GM19043 (cell line): ENCODE results near the gene GRIN2C.
"Not testable (repeated sequence)": the region's sequence is repeated elsewhere in the genome, so short reads cannot be mapped to it uniquely, and the experiment has no call there.

ENCODE experiments used
- ATAC-seq: cut with Tn5 transposase; IDR thresholded peaks from one replicate; pipeline ENCODE4 v1.9.1; 2021; ENCODE audit warnings: low read depth; ENCODE audit not compliant: unreplicated experiment

Gene GRIN2C

DNA sequence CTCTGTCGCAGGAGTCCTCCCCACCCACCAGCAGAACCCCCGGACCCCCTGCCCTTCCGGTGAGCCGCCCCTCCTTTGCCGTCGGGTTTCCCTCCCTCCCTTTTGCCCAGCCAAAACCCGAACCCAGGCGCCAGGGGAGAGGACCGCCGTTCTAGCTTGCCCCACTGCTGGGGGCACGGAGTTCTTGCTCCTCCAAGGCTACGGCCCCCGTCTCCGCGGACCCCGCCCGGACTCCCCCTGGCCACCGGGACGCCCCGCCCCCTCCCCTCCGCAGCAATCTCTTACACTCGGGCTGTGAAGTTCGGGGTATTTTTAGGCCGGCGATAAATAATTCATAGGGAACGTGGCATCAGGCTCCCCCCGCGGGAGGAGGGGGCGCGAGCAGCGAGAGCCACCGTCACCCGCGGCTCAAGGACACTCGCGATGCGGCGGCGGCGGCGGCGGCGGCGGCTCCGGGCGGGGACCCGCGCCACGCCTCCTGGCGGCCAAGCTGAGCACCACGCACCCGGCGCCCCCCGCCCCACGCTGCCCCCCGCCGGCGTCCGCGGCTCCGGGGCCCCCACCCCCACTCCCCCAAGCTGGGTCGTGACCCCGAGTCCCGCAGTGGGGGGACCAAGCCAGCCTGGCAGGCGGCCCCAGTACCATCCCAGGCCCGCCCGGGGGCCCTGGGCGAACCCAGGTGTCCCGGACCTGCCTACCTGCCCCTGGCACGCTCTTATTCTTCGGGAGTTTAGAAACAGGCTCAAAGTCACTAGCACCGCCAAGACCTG is at the start of gene GRIN2C:
GRIN2C (minus strand) TSS at position 427 of the 770 bp plus-strand sequence. CDS start 4,793 bp downstream, outside the sequence.
- no peak for ATAC-seq

DNA sequence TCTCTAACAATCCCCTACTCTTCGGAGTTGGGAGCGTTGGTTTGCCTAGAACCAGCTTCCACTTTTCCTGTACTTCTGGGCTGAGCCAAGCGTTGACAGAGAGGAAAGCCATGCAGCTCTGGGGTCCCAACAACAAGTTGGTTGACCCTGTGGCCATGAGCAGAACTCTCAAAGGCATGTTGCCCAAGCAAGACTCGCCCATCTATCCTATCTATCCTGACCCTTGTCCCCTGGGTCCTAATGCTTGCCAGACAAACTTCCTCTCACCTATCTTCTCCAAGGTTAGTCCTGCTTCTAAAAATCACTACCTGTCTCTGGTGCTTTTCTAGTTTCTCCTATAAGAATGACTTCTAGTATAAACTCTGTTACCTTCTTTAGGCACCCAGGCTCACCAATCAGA is 49.4 kb upstream of the GRIN2C start:
- not testable (repeated sequence) for ATAC-seq

DNA sequence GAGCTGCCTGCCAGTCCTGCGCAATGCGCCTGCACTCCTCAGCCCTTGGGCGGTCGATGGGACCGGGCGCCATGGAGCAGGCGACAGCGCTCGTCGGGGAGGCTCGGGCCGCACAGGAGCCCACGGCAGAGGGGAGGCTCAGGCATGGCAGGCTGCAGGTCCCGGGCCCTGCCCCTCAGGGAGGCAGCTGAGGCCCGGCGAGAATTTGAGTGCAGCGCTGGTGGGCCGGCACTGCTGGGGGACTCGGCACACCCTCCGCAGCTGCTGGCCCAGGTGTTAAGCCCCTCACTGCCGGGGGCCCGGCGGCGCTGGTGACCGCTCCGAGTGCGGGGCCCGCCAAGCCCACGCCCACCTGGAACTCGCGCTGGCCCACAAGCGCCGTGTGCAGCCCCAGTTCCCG is 47.3 kb upstream of the GRIN2C start:
- ATAC-seq = no peak

DNA sequence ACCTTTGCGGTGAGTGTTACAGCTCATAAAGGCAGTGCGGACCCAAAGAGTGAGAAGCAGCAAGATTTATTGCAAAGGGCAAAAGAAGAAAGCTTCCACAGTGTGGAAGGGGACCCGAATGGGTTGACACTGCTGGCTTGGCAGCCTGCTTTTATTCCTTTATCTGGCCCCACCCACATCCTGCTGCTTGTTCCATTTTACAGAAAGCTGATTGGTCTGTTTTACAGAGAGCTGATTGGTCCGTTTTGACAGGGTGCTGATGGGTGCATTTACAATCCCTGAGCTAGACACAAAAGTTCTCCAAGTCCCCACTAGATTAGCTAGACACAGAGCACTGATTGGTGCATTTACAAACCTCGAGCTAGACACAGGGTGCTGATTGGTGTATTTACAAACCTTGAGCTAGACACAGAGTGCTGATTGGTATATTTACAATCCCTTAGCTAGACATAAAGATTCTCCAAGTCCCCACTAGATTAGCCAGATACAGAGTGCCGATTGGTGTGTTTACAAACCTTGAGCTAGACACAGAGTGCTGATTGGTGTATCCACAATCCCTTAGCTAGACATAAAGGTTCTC is 46.6 kb upstream of the GRIN2C start:
- not testable (repeated sequence) for ATAC-seq

DNA sequence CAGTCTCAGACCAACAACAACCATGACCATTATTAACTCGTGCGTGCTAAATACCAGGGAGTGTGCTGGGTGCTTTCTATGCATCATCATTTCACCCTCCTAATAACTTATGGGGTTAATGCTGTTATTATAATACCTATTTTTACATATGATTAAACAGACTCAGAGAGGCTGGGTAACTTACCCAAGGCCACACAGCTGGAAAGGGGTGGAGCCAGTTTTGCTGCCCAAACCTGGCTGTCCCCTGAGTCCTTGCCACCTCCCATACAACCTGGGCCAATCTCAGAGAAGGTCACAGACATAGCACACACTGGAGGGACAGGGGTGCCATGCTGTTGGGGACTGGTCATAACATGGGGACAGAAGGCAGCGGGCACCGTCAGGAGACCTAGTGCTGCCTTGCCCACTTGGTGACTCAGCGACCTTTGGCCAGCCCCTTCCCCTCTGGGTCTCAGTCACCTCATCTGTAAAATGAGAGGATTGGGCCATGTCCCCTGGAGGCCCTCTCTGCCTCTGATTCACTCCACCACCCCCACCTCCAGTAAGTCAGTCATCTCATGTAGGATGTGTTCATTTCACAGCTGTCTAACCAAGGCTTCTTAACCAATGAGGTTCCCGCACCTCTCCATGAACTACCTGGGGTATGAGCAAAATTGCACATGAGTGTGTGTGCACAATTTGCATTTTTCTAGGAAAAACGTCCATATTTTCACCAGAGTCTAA is 45.2 kb upstream of the GRIN2C start:
- no peak for ATAC-seq

DNA sequence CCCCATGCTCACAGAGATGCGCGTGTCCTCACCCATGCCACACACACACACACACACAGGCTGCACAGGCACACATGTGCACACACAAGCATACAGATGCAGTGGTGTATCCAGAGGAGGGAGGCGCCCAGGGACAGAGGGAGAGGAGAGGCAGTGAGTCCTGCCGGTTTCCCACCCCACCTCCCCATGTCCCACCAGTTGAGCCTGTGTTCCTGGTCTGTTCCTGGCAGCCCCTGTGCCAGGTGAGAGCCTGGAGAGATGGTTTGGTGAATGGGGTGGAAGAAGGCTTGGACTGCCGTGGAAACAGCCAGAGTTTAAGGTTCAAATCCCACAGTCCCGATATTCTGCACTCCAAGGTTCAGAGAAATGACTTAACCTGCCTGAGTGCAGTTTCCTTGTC is 44.0 kb upstream of the GRIN2C start:
- no peak for ATAC-seq

DNA sequence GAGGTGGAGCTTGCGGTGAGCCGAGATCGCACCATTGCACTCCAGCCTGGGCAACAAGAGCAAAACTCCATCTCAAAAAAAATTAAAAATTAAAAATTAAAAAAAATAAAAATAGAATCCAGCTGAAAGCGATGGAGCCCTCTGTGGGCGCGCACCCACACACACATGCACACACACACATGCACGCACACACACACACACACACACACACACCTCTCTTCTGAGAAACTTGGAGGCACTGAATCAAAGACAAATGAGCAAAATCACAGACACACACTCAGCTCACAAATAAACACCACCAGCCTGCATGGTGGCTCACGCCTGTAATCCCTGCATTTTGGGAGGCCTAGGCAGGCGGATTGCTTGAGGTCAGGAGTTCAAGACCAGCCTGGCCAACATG is 43.3 kb upstream of the GRIN2C start:
- ATAC-seq = no peak

DNA sequence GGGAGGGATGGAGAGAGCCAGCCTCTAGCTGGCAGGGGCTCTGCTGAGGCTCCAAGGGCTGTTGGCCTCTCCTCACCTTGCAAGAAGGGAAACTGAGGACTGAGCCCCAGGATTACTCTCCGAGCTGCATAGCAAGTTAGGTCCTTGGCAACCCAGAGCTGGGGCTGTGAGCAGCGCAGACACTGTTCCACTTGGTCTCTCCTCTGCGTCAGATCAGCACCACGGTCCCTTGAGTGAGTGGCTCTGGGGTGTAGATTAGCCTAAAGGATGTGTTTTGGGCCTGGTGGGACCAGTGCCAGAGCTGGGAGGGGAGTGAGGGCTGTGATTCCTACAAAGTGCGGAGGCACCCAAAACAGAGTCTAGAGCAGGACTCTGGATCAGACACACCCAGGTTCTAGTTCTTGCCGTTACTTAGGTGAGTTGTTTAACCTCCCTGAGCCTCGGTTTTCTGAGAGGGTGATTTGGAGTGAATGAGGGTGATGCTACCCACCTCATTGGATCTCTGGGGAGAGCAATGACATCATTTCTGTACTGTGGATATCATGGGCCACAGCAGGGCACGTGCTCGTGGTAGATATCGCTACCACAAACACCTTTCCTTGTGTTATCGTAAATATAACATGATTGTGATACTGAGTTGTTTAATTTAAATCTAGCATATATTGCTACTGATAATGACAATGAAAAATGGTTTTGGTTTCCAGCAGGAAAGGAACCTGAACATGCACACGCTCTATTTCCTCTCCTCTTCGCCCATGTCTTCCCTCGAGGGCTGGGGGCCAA is 41.9 kb upstream of the GRIN2C start:
- ATAC-seq = no peak

DNA sequence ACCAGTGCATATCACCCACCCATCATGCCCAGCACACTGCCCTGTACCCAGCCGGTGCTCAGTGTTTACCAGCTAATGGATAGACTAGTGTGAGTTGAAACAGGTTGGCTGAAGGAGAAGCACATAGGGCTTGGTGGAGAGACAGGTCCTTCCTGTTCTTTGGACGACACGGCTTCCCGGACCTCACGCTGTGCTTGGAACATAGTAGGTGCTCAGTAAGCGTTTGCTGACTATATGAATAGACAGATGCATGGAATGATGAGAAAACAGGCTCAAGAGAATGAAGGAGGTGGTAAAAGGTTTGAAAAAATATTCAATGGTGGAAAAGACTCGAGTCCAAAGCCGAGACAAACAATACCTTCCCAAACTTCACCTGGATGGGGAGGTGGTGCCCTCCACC is 40.5 kb upstream of the GRIN2C start:
- no peak for ATAC-seq

DNA sequence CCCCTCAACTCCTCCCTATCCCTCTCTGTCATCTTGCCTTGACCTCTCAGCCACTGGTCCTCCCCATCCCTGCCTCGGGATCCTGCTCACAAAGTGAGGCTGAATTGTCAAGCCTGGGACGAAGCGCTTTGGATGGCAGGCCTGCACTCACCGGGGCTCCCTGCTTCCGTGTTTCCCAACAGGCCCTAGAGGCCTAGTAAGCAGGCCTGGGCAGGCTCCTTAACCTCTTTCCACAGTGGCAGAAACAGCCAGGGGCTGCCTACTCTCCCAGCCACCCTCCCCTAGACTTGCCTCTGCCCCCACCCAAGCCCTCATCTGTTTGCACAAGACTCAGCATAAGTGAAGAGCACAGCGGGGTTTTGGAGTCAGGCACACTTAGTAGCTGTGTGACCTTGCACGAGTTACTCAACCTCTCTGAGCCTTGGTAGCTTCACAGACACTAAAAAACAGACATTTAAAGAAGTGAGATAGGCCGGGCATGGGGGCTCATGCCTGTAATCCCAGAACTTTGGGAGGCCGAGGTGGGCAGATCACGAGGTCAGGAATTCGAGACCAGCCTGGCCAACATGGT is 38.8 kb upstream of the GRIN2C start:
- no peak for ATAC-seq

DNA sequence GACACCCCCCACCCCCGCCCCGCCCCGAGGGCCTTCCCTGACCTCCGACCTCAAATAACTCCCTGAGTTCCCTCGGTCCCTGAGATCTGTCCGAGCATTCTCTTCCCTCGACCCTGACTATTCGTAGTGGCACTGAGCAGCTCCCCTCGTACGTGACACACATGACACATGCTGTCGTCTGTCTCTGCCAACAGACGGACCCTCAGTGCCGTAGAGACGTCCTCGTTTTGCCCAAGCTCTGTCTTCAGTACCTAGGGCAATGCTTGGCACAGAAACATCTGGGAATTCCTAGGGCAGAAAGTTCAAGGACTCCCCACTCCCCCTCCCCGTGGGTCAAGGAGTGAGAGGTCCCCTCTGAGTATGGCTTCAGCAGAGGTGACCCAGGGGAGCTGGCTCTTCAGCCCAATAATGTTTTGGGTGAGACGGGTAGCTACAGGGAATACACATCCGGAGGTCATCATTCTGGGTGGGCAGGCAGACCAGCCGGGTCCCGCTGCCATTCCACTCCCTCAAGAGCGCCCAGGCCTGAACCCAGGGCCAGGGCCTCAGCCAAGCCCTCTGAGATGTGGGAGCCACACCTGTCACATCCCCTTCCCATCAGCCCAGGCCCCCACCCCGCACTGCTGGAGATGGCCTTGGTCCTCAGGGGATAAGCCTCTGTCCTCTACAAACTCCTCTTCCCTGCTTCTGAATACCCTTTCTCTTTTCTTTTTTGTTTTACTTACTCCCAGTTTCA is 34.4 kb upstream of the GRIN2C start:
- no peak for ATAC-seq

DNA sequence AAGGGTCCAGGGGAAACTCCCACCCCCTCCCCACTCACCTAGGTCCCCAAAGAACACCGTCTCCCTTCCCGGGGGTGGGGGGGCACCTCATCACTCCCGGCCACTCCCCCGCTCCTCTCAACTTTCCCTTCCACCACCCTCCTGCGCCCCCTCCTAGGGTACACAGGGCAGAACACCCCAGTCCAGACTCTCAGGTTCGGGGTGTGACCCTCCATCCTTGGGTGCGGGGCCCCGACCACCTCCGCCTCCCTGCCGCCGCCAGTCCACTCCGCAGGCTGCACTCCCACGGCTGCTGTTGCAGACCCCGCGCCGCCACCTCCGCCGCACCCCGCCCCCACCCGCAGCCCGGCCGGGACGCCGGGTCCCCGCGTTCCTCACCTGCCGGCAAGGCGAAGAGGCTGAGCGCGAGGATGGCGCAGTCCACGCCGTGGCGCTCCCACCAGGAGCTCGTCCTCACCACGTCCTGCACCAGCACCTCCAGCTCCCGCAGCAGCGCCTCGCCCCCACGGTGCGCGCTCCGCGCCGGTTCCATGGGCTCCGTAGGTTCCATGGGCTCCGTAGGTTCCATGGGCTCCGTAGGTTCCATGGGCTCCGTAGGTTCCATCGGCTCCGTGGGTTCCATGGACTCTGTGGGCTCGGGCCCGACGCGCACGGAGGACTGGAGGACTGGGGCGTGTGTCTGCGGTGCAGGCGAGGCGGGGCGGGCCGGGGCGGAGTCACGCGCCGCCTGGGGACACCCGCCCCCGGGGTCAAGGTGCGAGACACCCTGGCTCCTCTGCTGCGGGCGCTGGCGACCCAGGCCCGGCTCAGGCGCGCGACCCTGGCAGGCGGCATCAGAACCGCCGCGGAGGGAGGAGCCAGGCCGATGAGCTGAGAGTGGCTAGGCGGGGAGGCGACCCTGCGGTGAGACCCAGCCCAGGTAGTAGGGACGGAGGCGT is 33.6 kb upstream of the GRIN2C start, which contains the start of gene FADS6:
FADS6 (minus strand) TSS at position 660 of the 938 bp plus-strand sequence; CDS start at position 622, 38 bp downstream.
- ATAC-seq = no peak

DNA sequence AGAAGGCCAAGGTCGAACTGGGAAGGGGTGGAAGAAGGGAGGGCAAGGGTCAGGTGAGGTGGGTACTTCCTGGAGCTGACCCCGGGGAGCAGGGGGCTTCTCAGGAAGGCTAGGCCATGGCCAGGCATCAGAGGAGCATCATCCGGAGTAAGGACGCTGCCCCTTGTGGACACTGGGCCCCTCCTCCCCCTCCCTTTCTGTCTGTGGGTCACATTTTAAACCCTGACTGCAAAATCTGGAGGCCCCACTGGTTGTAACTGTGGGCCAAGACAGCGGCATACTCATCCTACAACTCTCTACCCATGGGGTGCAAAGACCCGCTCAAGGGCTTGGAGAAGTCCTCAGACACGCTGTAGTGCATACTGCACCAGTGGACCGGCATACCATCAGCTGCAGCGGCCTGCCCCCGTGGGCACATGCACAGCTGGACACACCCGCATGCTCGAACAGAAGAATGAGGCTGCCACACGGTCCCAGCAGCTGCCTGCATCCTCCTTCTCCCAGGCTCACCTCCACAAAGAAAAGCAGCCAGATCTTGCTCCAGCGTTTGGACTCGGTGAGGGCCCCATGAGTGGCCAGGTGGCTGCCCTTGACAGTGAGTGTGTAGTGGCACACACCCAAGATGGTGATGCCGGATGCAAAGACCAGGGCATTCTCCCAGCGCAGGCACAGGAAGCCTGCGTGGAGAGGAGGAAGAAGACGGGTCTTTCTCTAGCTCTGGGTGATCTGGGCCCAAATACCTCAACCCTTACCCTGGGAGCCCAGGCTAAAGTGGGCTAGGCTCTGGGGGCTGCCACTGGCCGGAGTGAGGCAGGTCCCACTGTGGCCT is 32.5 kb upstream of the GRIN2C start:
- no peak for ATAC-seq

DNA sequence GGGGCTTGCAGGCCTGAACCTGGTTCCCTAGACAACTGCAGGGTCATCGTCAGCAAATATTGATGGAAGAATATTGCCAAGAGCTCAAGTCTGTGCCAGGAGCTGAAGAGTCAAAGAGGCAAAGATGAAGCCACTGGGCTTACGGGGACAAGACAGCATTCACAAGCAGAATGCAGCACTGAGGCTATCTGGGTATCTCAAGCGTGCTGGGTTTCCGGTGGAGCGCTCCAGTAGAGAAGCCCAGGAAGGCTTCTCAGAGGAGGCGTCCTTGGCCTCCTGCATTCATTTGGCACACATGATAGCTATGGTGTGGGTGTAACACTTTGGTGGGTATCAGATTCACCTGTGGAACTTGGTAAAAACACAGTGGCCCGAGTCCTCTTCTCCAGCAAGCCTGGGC is 30.9 kb upstream of the GRIN2C start:
- no peak for ATAC-seq

DNA sequence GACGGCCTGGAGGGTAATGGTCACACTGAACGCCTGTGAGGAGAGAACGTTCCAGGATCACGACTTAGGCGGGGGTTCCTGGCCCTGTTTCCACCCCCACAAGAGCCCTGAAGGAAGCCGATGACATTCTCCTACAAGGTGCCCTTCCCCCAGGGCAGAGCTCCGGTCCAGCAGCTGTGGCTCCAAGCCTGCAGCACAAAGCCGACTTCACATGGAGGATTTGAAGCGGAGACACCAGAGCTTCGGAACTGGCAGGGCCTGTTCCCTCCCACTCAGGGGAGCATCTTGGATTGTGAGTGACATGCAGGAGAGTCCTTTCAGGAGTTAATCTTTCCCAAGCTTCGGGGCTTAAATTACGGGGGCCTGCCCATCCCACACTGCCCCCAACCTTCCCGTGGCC is 28.8 kb upstream of the GRIN2C start:
- ATAC-seq = no peak

DNA sequence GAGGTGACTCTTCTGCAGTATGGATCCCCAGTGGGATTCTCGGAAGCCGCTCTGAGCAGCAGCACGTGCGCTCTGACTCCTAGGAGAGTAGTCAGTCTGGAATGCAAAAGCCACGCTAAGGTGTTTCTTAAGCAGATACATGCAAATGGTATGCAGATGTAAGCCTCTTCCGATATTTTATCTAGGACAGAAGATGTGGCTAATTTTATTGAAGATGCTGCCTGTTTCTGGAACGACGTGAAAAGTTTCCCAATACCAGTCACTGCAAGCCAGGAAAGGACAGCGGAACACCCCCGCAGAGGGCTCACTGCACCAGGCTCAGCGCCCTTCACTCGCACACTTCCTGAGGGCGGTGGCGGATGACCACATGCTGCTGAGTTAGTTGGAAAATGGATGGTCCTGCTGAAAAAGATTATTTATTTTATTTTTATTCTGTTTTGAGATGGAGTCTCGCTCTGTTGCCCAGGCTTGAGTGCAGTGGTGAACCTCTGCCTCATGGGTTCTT is 23.6 kb upstream of the GRIN2C start:
- ATAC-seq = no peak

DNA sequence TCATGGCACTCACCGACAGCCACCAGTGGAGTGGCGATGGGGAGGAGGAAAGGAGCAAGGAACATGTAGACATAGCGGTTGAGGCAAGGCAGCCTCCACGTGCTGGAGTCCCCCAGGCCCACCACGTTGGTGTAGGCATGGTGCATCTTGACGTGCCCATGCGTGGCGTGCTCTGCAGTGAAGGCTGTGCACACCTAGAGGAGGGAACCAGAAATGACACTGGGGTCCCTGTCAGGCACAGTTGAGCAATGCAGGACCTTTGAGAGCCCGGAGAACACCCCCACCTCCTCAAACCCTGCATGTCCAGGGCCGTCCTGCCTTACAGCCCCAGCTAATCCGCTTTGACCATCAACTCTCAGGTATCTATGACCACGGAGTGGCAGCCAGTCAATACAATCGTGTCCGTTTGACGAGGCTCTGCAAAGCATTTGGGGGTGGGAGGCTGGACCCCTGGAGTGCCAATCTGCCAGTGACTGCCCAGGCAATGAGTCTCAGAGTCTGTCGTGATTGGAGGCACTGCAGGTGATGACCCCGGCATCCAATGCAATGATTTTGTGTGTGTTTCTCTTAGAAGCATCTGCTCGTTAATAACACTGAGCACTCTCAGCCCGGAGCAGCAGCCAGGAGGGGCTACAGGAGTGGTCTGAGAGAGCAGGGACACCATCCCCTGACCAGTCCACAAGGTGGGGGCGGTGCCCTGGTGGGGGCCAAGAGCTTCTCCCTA is 23.0 kb upstream of the GRIN2C start:
- no peak for ATAC-seq
